Middle frontal gyrus (tissue), 1 donor: Measurements from ENCODE around the gene ATP9B.
"Not testable (repeated sequence)": the region's sequence is repeated elsewhere in the genome, so short reads cannot be mapped to it uniquely, and the experiment has no call there.

Experiments
- DNase-seq: peaks from one replicate; pipeline ENCODE4 v3.0.0-alpha.2; 2015; ENCODE audit warnings: low spot score; ENCODE audit errors: extremely low spot score

The ATP9B gene

GRCh38 chr18:79071503-79072210 is 2.5 kb downstream of the ATP9B start:
- no peak for DNase-seq

DNA sequence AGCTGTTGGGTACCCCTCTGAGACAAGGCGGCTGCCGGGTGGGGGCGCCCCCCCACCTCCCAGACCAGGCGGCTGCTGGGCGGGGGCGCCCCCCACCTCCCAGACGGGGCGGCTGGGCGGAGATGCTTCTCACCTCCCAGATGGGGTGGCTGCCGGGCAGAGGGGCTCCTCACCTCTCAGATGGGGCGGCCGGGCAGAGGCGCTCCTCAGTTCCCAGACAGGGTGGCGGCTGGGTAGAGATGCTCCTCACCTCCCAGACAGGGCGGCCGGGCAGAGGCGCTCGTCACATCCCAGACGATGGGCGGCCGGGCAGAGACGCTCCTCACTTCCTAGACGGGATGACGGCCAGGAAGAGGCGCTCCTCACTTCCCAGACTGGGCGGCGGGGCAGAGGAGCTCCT is 3.5 kb downstream of the ATP9B start:
- not testable (repeated sequence) for DNase-seq

GRCh38 chr18:79077181-79077580 is 8.0 kb downstream of the ATP9B start:
- no peak for DNase-seq

DNA sequence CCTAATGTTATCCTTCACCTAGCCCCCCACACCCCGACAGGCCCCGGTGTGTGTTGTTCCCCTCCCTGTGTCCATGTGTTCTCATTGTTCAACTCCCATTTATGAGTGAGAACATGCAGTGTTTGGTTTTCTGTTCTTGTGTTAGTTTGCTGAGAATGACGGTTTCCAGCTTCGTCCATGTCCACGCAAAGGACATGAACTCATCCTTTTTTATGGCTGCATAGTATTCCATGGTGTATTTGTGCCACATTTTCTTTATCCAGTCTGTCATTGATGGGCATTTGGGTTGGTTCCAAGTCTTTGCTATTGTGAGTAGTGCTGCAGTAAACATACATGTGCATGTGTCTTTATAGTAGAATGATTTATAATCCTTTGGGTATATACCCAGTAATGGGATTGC is 9.6 kb downstream of the ATP9B start:
- DNase-seq, result not testable (repeated sequence)

DNA sequence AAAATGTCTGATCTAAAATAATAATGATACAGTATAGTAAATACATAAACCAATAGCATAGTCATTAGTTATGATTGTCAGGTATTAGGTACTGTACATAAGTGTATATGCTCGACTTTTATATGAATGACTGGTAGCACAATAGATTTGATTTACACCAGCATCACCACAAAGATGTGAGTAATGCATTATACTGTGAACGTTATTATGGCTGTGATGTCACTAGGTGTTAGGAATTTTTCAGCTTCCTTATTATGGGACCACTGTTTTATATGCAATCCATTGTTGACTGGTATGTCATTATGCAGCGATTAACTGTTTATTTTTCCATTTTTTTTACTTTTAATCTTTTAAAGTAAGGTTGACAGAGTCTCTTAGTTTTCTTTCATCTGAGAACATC is 23.7 kb downstream of the ATP9B start:
- DNase-seq, result no peak

GRCh38 chr18:79093986-79094385 is 24.8 kb downstream of the ATP9B start:
- DNase-seq, result no peak

DNA sequence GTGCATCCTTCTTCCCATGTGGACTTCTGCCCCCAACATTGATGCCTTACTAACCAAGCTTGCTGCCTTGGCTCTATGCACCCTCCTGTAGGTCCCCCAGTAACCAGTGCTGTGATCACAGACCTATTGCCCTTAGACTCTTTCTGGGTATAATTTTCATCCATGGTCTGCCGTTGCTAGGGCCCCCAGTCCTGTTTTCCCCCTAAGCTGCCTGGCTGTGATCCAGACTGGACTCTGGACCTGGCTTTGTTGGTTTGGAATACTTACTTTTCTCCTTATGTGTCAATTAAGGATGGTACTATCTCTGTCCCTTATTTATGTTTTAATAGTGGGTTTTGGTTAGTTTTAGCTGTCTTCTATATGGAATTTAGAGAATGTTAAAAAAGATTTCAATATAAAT is 26.0 kb downstream of the ATP9B start:
- no peak for DNase-seq

DNA sequence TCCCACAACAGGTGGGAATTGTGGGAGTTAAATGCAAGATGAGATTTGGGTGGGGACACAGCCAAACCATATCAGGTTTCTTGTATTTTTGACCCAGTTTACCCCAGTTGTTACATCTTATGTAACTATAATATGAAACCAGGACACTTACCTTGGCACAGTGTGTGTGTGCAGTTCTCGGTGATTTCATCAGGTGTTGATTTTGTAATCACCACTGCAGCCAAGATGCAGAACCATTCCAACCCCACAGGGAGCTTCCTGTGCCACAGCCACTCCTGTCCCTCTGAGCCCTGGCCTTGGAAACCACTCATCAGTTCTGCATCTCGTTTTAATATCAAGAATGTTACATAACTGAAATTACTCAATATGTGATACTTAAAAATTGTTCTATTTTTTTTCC is 31.8 kb downstream of the ATP9B start:
- no peak for DNase-seq

GRCh38 chr18:79102886-79103285 is 33.7 kb downstream of the ATP9B start:
- no peak for DNase-seq

DNA sequence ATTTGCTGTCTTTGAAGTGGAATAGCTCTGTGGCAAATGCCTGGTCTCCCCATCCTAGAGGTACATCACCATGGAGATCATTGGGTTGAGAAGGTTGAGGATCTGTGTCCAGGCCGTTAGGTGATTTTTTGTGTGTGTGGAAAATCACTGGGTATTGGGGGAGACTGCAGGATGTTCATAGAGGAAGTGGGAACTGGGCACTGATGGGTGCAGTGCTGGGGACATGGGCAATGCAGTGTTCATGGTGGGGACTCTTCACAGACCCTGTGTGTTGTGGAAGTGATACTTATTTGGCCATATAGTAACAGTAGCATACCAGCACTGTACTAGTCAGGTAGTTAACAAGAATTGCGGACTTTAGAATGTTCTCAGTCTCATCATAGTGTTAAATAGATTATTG is 34.9 kb downstream of the ATP9B start:
- DNase-seq, result no peak

DNA sequence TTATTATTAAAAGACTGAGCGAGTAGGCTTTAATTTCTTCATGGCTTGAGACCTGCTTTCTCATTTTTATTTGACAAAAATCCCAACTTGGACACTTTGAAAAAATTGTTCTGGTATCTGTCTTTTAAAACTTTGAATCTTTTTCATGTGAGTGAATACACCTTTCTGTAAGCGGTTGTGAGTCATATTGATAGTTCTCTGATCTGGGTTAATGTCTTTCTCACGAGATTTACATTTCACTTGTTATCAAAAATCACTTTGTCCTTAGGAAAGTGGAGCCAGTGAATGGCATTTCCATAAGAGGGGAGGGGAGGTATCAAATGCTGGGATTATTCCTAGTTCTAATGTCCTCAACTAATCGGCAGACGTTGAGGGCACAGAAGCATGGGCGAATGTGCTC is 36.3 kb downstream of the ATP9B start:
- DNase-seq, result no peak

DNA sequence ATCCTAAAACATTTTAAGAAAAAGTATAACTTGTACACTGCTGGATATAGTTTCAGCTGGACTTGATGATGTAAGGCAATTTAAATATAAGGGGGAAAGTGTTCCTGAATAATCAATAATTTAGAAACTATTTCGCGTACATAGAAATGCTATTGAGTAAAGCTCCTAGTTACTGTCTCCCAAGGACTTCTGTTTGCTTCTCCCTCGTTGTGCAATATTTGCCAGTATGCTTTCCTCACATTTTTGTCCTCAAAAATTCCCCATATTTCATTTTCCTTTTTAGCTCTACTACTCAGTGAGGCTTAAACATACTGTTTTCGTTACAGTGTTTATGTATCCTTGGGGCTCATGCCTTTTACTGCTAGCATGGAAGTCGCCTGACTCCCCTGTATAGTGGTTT is 36.9 kb downstream of the ATP9B start:
- DNase-seq, result no peak

- no peak for DNase-seq
Measured at GRCh38 chr18:79107886-79108285, 38.7 kb downstream of the ATP9B start.

GRCh38 chr18:79108549-79109215 is 39.5 kb downstream of the ATP9B start:
- DNase-seq, result no peak

DNA sequence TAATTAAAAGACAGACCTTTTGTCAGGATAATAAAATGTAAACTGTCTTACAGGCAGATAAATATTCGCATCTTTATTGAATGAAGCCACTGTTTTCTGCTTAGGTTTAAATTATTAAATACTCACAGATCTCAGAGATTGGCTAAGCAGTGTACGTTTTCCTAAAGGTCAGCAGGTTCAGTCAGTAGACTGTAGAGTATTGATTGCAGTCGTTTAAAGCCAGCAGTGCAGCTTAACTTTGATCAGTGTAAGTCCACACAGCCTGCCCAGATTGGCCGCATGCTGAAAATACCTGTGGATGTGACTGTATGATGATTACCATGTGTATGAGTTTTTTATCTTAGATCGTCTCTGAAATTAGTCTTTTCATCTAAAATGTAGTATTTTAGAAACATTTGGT is 42.3 kb downstream of the ATP9B start:
- DNase-seq, result no peak

DNA sequence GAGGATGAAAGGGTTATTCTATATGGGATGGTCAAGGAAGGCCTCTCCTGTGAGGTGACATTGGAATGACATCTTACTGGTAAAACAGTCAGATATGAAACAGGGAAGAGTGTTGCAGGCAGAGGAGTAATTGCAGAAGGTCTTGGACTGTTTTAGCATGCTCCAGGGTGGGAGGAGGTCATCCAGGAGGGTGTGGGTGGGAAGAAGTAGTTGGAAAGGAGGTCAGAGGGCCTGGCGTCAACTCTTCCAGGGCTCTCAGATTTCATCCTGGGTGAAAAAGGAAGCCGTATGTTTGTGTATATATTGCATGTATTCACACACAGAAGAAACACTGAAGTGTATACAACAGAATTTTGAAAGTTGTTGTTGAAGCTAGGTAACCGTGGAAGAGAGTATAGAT is 48.2 kb downstream of the ATP9B start:
- DNase-seq, result no peak

- DNase-seq, result no peak
Measured at GRCh38 chr18:79117788-79118187, 48.6 kb downstream of the ATP9B start.

GRCh38 chr18:79118797-79119196 is 49.6 kb downstream of the ATP9B start:
- no peak for DNase-seq

DNA sequence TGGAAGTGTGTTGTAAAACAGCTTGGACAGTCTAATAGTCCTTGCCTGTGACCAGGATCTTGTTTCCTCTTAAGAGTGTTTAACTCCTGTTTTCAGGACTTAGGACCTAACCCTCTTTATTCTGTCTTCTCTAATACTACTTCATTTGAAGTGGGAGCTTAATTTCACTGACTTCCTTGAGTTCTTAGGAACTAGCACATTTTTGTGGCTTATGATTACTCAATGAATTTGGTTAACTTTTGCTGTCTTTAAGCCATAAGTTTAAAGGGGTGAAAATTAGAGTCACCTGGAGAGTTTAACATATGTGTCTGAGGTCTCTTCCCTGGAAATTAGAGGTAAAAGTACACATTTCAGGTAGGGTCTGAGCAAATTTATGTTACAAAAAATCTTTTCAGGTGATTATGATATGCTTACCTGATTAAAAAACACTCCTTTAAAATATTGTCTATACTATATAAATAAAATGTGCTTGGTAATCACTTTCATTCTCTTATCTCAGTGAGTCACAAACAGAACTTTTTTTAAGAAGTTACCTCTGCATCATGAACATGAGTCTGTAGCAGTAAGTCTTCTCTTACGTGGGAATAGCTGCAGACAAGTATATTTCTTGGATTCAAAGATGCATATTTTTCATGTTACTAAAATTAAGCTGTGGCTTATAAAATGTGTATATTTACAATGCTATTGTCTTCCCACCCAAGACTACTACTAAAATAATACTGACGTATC is 52.7 kb downstream of the ATP9B start:
- no peak for DNase-seq

GRCh38 chr18:79123948-79124347 is 54.8 kb downstream of the ATP9B start:
- DNase-seq, result no peak

GRCh38 chr18:79129120-79129519 is 59.9 kb downstream of the ATP9B start:
- DNase-seq, result no peak

- no peak for DNase-seq
Measured at GRCh38 chr18:79133724-79134123, 64.5 kb downstream of the ATP9B start.

- DNase-seq, result no peak
Measured at GRCh38 chr18:79135924-79136323, 66.7 kb downstream of the ATP9B start.
